Natural killer cell (primary cell): ENCODE data around the gene FNBP1L. TPM values are rescaled to one million over a fixed set of nuclear protein-coding genes. Genes with fewer than 3 reads are reported as not detected.

ENCODE experiments used
- ATAC-seq, 3 donors: fragments of 150-1000 bp in 2 of 3; fragments of 200-7000 bp in 1 of 3; cut with Tn5 transposase; 1 replicate in 1 of 3; 2 replicates in 2 of 3; pipeline ENCODE4 v1.10.0; 2021; ENCODE audit warnings: mild to moderate bottlenecking in 2 of 3, moderate library complexity in 2 of 3
- DNase-seq, 2 donors: peaks; one replicate each; pipeline versions ENCODE4 v3.0.0 to v3.0.0-alpha.2; 2013 to 2021; ENCODE audit warnings: mixed read lengths in 1 of 2
- H3K27ac ChIP-seq: one replicate; pipeline ENCODE4 v1.5.1; 2013; ENCODE audit warnings: mild to moderate bottlenecking, low read length
- H3K27me3 ChIP-seq: one replicate; pipeline ENCODE4 v1.6.1; 2013; ENCODE audit warnings: low read length; ENCODE audit not compliant: control insufficient read depth, insufficient read depth
- H3K36me3 ChIP-seq: one replicate; pipeline ENCODE4 v1.6.1; 2013; ENCODE audit warnings: low read length; ENCODE audit not compliant: control insufficient read depth, insufficient read depth
- H3K4me1 ChIP-seq: one replicate; pipeline ENCODE4 v1.6.1; 2013; ENCODE audit warnings: low read length; ENCODE audit not compliant: control insufficient read depth, insufficient read depth
- H3K4me3 ChIP-seq: one replicate; pipeline ENCODE4 v1.5.1; 2013; ENCODE audit warnings: low read length
- H3K9me3 ChIP-seq: one replicate; pipeline ENCODE4 v1.6.1; 2013; ENCODE audit warnings: low read length; ENCODE audit not compliant: control insufficient read depth, insufficient read depth
- H3K27ac Mint-ChIP-seq, 2 donors: one replicate each; pipeline ENCODE4 v1.8.0; 2022; ENCODE audit warnings: mild to moderate bottlenecking in 2 of 2, mixed read lengths in 2 of 2, moderate library complexity in 1 of 2
- H3K27me3 Mint-ChIP-seq, 2 donors: one replicate each; pipeline ENCODE4 v1.8.0; 2022; ENCODE audit warnings: low read depth in 2 of 2, mixed read lengths in 2 of 2
- H3K36me3 Mint-ChIP-seq: one replicate; pipeline ENCODE4 v1.8.0; 2022; ENCODE audit warnings: mixed read lengths
- H3K4me1 Mint-ChIP-seq, 2 donors: one replicate each; pipeline ENCODE4 v1.8.0; 2022; ENCODE audit warnings: mixed read lengths in 2 of 2
- H3K4me3 Mint-ChIP-seq: one replicate; pipeline ENCODE4 v1.8.0; 2022; ENCODE audit warnings: mild to moderate bottlenecking, moderate library complexity, mixed read lengths
- H3K9me3 Mint-ChIP-seq, 2 donors: one replicate each; pipeline ENCODE4 v1.8.0; 2022; ENCODE audit warnings: mixed read lengths in 2 of 2
- CTCF ChIP-seq: fragments of 200-600 bp; IDR thresholded peaks from one replicate; pipeline ENCODE4 v1.8.0; 2022; ENCODE audit warnings: antibody characterized with exemption
- WGBS: methylation state at CpG from one replicate; pipeline ENCODE4 v1.1.7; 2013; ENCODE audit warnings: missing lambda C conversion rate; ENCODE audit not compliant: insufficient coverage; 5-methylcytosine and 5-hydroxymethylcytosine counted together
- intact Hi-C: fragments of 100-400 bp; cut with micrococcal nuclease; formaldehyde crosslinking; loops from one replicate; pipeline ENCODE4 v1.14.2; 2022
- total RNA-seq, 4 donors: library from RNA; stranded (reverse); fragments of 120-200 nt in 1 of 4; gene quantifications; one replicate each; pipeline versions ENCODE4 v1.2.3 to v1.2.4, GENCODE V29; 2013 to 2022

The FNBP1L gene
- total RNA-seq, 3 donors from 2014 or later (not counting 1 experiment from before 2014, with no cell fraction given) = 0.33 to 6.7 (median 0.84) TPM

GRCh38 chr1:93577536-93578432, 129.9 kb downstream of the FNBP1L start:
- Mint-ChIP-seq H3K36me3 (no peaks in the 10 kb centered on the region), H3K4me3 (no peak overlapping the region), H3K27me3 (no peaks in the 10 kb centered on the region), H3K4me1 (no peaks in the 10 kb centered on the region), H3K27ac (no peak overlapping the region), H3K9me3 (no peaks in the 10 kb centered on the region)
- no peaks in the 10 kb centered on the region for H3K9me3 ChIP-seq
- 93% methylated on average over 18 of the region's 18 CpGs for WGBS
- ATAC-seq (no peak), DNase-seq (no peak)
- no peaks in the 10 kb centered on the region for H3K36me3 ChIP-seq
- H3K4me3 ChIP-seq = no peak overlapping the region
- no peaks in the 10 kb centered on the region for H3K27me3 ChIP-seq
- intact Hi-C loops = no loop called here
- no peak overlapping the region for H3K27ac ChIP-seq
- H3K4me1 ChIP-seq = no peaks in the 10 kb centered on the region
- no peak for TF ChIP-seq CTCF

- H3K4me1 Mint-ChIP-seq = no peaks in the 10 kb centered on the region
- H3K27me3 ChIP-seq = no peaks in the 10 kb centered on the region
- H3K36me3 Mint-ChIP-seq = no peaks in the 10 kb centered on the region
- H3K9me3 Mint-ChIP-seq = no peaks in the 10 kb centered on the region
- no peaks in the 10 kb centered on the region for H3K9me3 ChIP-seq
- no peaks in the 10 kb centered on the region for H3K36me3 ChIP-seq
- H3K4me3 ChIP-seq = no peak overlapping the region
- no peak overlapping the region for H3K4me3 Mint-ChIP-seq
- intact Hi-C loops = no loop called here
- H3K27ac ChIP-seq = no peak overlapping the region
- 92% methylated on average over 6 of the region's 6 CpGs for WGBS
- no peak overlapping the region for H3K27ac Mint-ChIP-seq
- H3K27me3 Mint-ChIP-seq = no peaks in the 10 kb centered on the region
- no peak for DNase-seq
- TF ChIP-seq CTCF = no peak
- H3K4me1 ChIP-seq = no peaks in the 10 kb centered on the region
- no peak for ATAC-seq
These were observed 130.5 kb downstream of the FNBP1L start for GRCh38 chr1:93578433-93578830.

- WGBS = 94% methylated on average over 11 of the region's 11 CpGs
- intact Hi-C loops = no loop called here
These were observed 131.2 kb downstream of the FNBP1L start for GRCh38 chr1:93578911-93579825.

More at GRCh38 chr1:93578911-93579825, 131.2 kb downstream of the FNBP1L start:
- H3K27ac ChIP-seq = no peak overlapping the region
- H3K36me3 Mint-ChIP-seq = no peaks in the 10 kb centered on the region
- no peaks in the 10 kb centered on the region for H3K27me3 Mint-ChIP-seq
- no peaks in the 10 kb centered on the region for H3K9me3 Mint-ChIP-seq
- no peaks in the 10 kb centered on the region for H3K27me3 ChIP-seq
- H3K36me3 ChIP-seq = no peaks in the 10 kb centered on the region
- H3K4me1 Mint-ChIP-seq = no peaks in the 10 kb centered on the region
- H3K4me1 ChIP-seq = no peaks in the 10 kb centered on the region
- no peak overlapping the region for H3K4me3 Mint-ChIP-seq
- no peaks in the 10 kb centered on the region for H3K9me3 ChIP-seq
- no peak overlapping the region for H3K4me3 ChIP-seq
- TF ChIP-seq CTCF = no peak
- H3K27ac Mint-ChIP-seq = no peak overlapping the region
- ATAC-seq = no peak
- no peak for DNase-seq
